DND-41 (cell line): ENCODE measurements around the gene THUMPD3.

Source experiments
- ATAC-seq: fragments of 200-7000 bp; cut with Tn5 transposase; 3 replicates; pipeline ENCODE4 v1.9.1; 2021; ENCODE audit warnings: low read depth; ENCODE audit not compliant: insufficient read depth
- DNase-seq: peaks from one replicate; pipeline ENCODE4 v3.0.0-alpha.2; 2020
- H2AFZ ChIP-seq: 2 replicates; pipeline ENCODE4 v1.6.0; 2012; ENCODE audit warnings: low read depth, low read length
- H3K27ac ChIP-seq: 2 replicates; pipeline ENCODE4 v1.5.1; 2012; ENCODE audit warnings: low read length, inconsistent platforms
- H3K27me3 ChIP-seq: fragments of 200-600 bp; sonication (generic); 2 replicates; pipeline ENCODE4 v1.6.0; 2012; ENCODE audit warnings: low read length, mild to moderate bottlenecking, inconsistent platforms; ENCODE audit not compliant: insufficient read depth, poor library complexity
- H3K36me3 ChIP-seq: 2 replicates; pipeline ENCODE4 v1.5.1; 2012; ENCODE audit warnings: low read length, inconsistent platforms; ENCODE audit not compliant: insufficient read depth
- H3K4me1 ChIP-seq: 2 replicates; pipeline ENCODE4 v1.5.1; 2012; ENCODE audit warnings: mild to moderate bottlenecking, low read length; ENCODE audit not compliant: insufficient read depth
- H3K4me2 ChIP-seq: 2 replicates; pipeline ENCODE4 v1.6.0; 2012; ENCODE audit warnings: mild to moderate bottlenecking, moderate library complexity, low read length, inconsistent platforms; ENCODE audit not compliant: insufficient read depth
- H3K4me3 ChIP-seq, 2 experiments: fragments of 200-600 bp in 1 of 2; shearing (Covaris generic) in 1 of 2; 2 replicates each; pipeline ENCODE4 v1.5.1; 2012 to 2016; ENCODE audit warnings: inconsistent platforms in 2 of 2, low read length in 2 of 2, mild to moderate bottlenecking in 2 of 2, low read depth in 1 of 2, moderate library complexity in 1 of 2
- H3K79me2 ChIP-seq: 2 replicates; pipeline ENCODE4 v1.6.0; 2012; ENCODE audit warnings: low read length, inconsistent platforms; ENCODE audit not compliant: insufficient read depth
- H3K9ac ChIP-seq: 2 replicates; pipeline ENCODE4 v1.6.0; 2012; ENCODE audit warnings: low read depth, mild to moderate bottlenecking, inconsistent platforms, low read length, moderate library complexity
- H3K9me3 ChIP-seq: 2 replicates; pipeline ENCODE4 v1.5.1; 2012; ENCODE audit warnings: low read length, moderate library complexity, mild to moderate bottlenecking, inconsistent platforms; ENCODE audit not compliant: insufficient read depth, severe bottlenecking
- H4K20me1 ChIP-seq: 2 replicates; pipeline ENCODE4 v1.6.0; 2012; ENCODE audit warnings: low read length; ENCODE audit not compliant: insufficient read depth
- CTCF ChIP-seq: IDR thresholded peaks from 2 replicates; pipeline ENCODE4 v1.5.1; 2012; ENCODE audit warnings: borderline replicate concordance, low read length, moderate library complexity, mild to moderate bottlenecking; ENCODE audit not compliant: poor library complexity, severe bottlenecking; ENCODE audit errors: extremely low read depth
- EZH2 ChIP-seq: IDR thresholded peaks from 3 replicates; pipeline ENCODE4 v1.6.1; 2012; ENCODE audit warnings: borderline replicate concordance, low read depth, mild to moderate bottlenecking, moderate library complexity, low read length, inconsistent platforms; ENCODE audit not compliant: severe bottlenecking

THUMPD3 gene

GRCh38 chr3:9340472-9340902 lies 22.4 kb upstream of the THUMPD3 start:
- ATAC-seq (no peak), DNase-seq (no peak)
- Histone ChIP-seq H3K9me3 (no peaks in the 10 kb centered on the region), H3K4me3 (no peak overlapping the region), H3K36me3 (no peaks in the 10 kb centered on the region), H3K4me1 (no peaks in the 10 kb centered on the region), H3K27me3 (no peaks in the 10 kb centered on the region), H3K79me2 (no peaks in the 10 kb centered on the region), H3K27ac (no peak overlapping the region), H4K20me1 (no peaks in the 10 kb centered on the region), H2AFZ (no peak overlapping the region), H3K4me2 (no peak overlapping the region), H3K9ac (no peak overlapping the region)
- TF ChIP-seq EZH2, result no peak
- no peak for TF ChIP-seq CTCF

- Histone ChIP-seq H3K36me3 (no peaks in the 10 kb centered on the region), H3K9me3 (no peaks in the 10 kb centered on the region), H2AFZ (no peak overlapping the region), H3K79me2 (no peaks in the 10 kb centered on the region), H3K9ac (no peak overlapping the region), H4K20me1 (no peaks in the 10 kb centered on the region), H3K4me3 (no peak overlapping the region), H3K4me1 (no peaks in the 10 kb centered on the region), H3K27ac (no peak overlapping the region), H3K27me3 (no peaks in the 10 kb centered on the region), H3K4me2 (no peak overlapping the region)
- ATAC-seq (no peak), DNase-seq (no peak)
- TF ChIP-seq EZH2 (no peak), CTCF (no peak)
These were observed 20.2 kb upstream of the THUMPD3 start for GRCh38 chr3:9342696-9343095.

GRCh38 chr3:9343115-9343514 lies 19.7 kb upstream of the THUMPD3 start:
- Histone ChIP-seq H3K36me3 (no peaks in the 10 kb centered on the region), H3K27ac (no peak overlapping the region), H2AFZ (no peak overlapping the region), H4K20me1 (no peaks in the 10 kb centered on the region), H3K9me3 (no peaks in the 10 kb centered on the region), H3K4me3 (no peak overlapping the region), H3K27me3 (no peaks in the 10 kb centered on the region), H3K9ac (no peak overlapping the region), H3K4me2 (no peak overlapping the region), H3K4me1 (no peaks in the 10 kb centered on the region), H3K79me2 (no peaks in the 10 kb centered on the region)
- DNase-seq (no peak), ATAC-seq (no peak)
- TF ChIP-seq CTCF (no peak), EZH2 (no peak)

GRCh38 chr3:9345041-9345440 lies 17.8 kb upstream of the THUMPD3 start:
- ATAC-seq (no peak), DNase-seq (no peak)
- no peak overlapping the region for H3K4me3 ChIP-seq
- no peaks in the 10 kb centered on the region for H3K9me3 ChIP-seq
- no peaks in the 10 kb centered on the region for H3K79me2 ChIP-seq
- TF ChIP-seq EZH2 (no peak), CTCF (no peak)
- H4K20me1 ChIP-seq, result no peaks in the 10 kb centered on the region
- no peaks in the 10 kb centered on the region for H3K27me3 ChIP-seq
- no peak overlapping the region for H2AFZ ChIP-seq
- no peak overlapping the region for H3K27ac ChIP-seq
- H3K4me1 ChIP-seq, result no peaks in the 10 kb centered on the region
- no peaks in the 10 kb centered on the region for H3K36me3 ChIP-seq
- no peak overlapping the region for H3K9ac ChIP-seq
- no peak overlapping the region for H3K4me2 ChIP-seq
